ENCODE measurements around the gene CDR2. TPM values are rescaled to one million over a fixed set of nuclear protein-coding genes. Genes with fewer than 3 reads are reported as not detected.

The CDR2 gene
- total RNA-seq, 1 donor from 2014 or later = 6.7 TPM

DNA sequence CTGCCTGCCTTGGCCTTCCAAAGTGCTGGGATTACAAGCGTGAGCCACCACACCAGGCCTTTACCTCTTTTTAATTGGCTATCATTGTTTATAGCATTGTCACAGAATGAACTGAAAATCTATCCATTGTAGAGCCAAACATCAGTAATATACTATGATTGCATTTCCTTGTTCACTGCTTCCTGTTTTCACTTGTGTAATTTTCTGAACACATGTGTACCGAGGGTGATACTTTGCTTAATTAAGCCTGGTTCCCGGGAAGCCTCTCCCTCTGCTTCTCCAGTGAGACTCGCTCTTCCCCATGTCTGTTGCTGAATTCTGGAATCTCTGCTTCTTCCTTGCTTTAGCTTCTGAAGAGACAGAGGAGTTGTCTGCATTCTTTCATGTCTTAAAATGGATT lies 44.1 kb downstream of the CDR2 start:
- ChIA-PET POLR2A (no interaction called here), CTCF (interaction anchor here (1.5 kb wide), 1 partner anchor 11 kb away, joined by 4 read pairs; no protein-coding TSS in a partner anchor)
- H3K27ac Mint-ChIP-seq = no peak overlapping the region
- no peak overlapping the region for H3K4me3 Mint-ChIP-seq
- TF ChIP-seq, protein P1, sequence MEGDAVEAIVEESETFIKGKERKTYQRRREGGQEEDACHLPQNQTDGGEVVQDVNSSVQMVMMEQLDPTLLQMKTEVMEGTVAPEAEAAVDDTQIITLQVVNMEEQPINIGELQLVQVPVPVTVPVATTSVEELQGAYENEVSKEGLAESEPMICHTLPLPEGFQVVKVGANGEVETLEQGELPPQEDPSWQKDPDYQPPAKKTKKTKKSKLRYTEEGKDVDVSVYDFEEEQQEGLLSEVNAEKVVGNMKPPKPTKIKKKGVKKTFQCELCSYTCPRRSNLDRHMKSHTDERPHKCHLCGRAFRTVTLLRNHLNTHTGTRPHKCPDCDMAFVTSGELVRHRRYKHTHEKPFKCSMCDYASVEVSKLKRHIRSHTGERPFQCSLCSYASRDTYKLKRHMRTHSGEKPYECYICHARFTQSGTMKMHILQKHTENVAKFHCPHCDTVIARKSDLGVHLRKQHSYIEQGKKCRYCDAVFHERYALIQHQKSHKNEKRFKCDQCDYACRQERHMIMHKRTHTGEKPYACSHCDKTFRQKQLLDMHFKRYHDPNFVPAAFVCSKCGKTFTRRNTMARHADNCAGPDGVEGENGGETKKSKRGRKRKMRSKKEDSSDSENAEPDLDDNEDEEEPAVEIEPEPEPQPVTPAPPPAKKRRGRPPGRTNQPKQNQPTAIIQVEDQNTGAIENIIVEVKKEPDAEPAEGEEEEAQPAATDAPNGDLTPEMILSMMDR (IDR thresholded peaks at IDR 0.05) = no peak
- peaks cover 2% of the 10 kb centered on the region for H3K9me3 Mint-ChIP-seq
- intact Hi-C loops (cut with micrococcal nuclease) = no loop called here
- no peak for ATAC-seq (ENCODE audit: low read depth)
- peaks cover 93% of the 10 kb centered on the region for H3K36me3 Mint-ChIP-seq (ENCODE audit: low read depth)
- H3K4me1 Mint-ChIP-seq = no peaks in the 10 kb centered on the region
- no peak for DNase-seq
- no peaks in the 10 kb centered on the region for H3K27me3 Mint-ChIP-seq

DNA sequence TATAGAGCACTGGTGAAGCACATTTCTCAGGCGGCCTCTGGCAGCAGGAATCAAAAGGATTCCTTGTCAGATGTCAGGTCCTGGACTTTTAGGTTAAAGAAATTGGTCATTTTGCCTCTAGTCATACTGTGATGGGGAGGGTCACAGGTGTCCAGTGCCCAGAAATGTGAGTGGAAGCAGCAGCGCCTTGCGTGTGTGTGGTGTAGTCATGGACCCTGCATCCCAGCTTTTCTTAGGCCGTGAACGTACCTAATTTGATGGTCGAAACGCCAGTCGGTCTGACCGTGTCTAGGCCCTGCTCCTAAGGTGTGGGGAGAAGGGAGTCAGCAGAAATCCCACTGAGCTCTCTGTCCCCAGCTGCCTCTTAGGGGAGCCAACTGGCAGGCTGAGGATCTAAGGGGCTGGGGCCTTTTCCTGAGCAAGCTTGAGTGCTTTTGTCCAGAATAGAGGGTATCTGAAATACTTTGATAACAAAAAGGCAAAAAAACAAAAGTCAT lies 45.2 kb downstream of the CDR2 start:
- ChIA-PET CTCF (interaction anchor here (1.1 to 1.5 kb wide), 2 partner anchors 8 to 10 kb away, joined by 4 read pairs; no protein-coding TSS in a partner anchor), POLR2A (interaction anchor here (0.7 kb wide), 1 partner anchor 8 kb away, joined by 3 read pairs; no protein-coding TSS in a partner anchor)
- H3K4me1 Mint-ChIP-seq = no peaks in the 10 kb centered on the region
- H3K27me3 Mint-ChIP-seq = no peaks in the 10 kb centered on the region
- no peak overlapping the region for H3K27ac Mint-ChIP-seq
- DNase-seq (no peak), ATAC-seq (ENCODE audit: low read depth) (no peak)
- intact Hi-C loops (cut with micrococcal nuclease) = no loop called here
- TF ChIP-seq, protein P1 (IDR thresholded peaks at IDR 0.05) = no peak
- H3K9me3 Mint-ChIP-seq = no peaks in the 10 kb centered on the region
- no peak overlapping the region for H3K4me3 Mint-ChIP-seq
- peaks cover 92% of the 10 kb centered on the region for H3K36me3 Mint-ChIP-seq (ENCODE audit: low read depth)

DNA sequence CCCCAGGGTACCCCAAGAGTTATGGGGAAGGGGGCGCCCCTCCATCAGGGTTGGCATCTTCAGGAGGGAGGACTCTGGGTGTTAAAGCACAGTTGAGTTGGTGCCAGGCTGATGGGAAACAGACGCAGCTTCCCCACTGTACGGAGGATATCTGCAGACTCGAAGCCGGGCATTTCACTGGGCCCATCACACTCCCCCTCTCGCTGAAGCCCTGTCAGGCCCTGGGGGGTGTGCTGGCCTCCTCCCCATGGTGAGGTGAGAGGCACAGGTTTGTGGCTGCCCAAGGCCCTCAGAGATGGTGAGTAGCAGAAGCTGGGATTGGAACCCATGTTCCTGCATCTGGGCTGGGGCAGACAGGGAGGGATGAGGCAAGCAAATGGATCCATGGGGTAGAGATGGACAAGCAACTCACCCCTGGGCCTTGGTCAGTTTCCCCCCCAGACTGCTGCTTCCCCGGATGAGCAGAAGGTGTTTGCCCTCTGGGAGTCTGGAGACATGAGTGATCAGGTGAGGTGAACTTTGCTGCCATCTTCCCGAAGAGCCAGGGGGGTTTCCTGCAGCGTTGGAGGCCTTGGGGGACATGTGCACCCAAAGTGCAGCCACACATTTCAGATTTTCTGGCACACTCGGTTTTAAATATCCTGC lies 46.2 kb downstream of the CDR2 start:
- Mint-ChIP-seq H3K27me3 (no peaks in the 10 kb centered on the region), H3K4me3 (no peak overlapping the region), H3K9me3 (no peaks in the 10 kb centered on the region), H3K27ac (no peak overlapping the region), H3K36me3 (ENCODE audit: low read depth) (peaks cover 92% of the 10 kb centered on the region), H3K4me1 (no peaks in the 10 kb centered on the region)
- DNase-seq (no peak), ATAC-seq (ENCODE audit: low read depth) (no peak)
- intact Hi-C loops (cut with micrococcal nuclease) = no loop called here
- ChIA-PET POLR2A (no interaction called here), CTCF (no interaction called here)
- TF ChIP-seq, protein P1 (IDR thresholded peaks at IDR 0.05) = no peak

DNA sequence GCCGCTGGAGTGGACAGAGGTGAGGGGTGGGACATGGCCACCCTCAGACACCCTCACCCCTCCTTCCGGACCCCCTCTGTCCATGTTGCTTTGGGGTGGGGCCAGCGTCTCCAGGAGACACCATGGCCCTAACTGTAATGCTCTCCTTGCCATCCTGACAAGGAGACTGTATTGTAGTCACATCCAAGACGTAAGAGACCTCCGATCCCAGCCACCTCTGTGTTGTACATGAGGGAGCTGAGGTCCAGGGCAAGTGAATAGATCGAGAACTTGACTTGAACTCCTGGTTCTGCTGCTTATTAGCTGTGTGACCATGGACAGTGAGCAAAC lies 47.0 kb downstream of the CDR2 start:
- no peaks in the 10 kb centered on the region for H3K27me3 Mint-ChIP-seq
- no peak overlapping the region for H3K27ac Mint-ChIP-seq
- ATAC-seq (ENCODE audit: low read depth) = no peak
- TF ChIP-seq, protein P1 (IDR thresholded peaks at IDR 0.05) = no peak
- CTCF ChIA-PET = no interaction called here
- intact Hi-C loops (cut with micrococcal nuclease) = no loop called here
- no peak for DNase-seq
- no peak overlapping the region for H3K4me3 Mint-ChIP-seq
- peaks cover 97% of the 10 kb centered on the region for H3K36me3 Mint-ChIP-seq (ENCODE audit: low read depth)
- H3K9me3 Mint-ChIP-seq = no peaks in the 10 kb centered on the region
- no peaks in the 10 kb centered on the region for H3K4me1 Mint-ChIP-seq
- POLR2A ChIA-PET = no interaction called here

DNA sequence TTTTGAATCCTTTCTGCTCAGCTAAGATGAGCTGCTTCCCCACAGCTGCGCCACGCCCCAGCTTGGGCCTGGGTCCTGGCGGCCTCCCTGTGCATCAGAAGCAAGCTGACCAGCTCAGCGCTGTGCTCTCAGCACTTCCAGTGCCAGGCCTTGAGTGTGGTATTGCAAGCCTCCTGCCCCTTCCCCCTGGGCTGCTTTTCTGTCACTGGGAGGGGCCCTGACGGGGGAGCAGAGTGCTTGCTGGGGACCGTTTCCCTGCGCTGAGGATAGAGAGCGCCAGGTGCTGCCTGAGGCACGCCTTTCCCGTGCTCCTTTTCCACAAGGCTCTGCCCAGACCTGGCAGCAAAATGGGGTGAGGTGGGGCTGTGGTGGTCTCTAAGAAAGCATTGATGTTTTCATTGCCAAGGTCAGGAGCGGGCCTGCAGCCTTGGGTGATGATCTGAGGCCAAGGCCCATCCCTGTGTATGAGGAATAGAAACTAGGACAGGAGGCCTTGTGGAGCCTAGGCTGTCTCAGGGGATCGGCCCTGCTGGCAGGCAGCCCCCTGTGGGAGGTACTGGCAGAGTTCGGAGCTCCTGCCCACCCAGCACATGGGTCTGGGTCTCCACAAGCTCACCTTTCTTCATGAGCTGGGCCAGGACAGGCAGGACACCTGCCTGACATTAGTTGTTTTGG lies 47.5 kb downstream of the CDR2 start:
- ChIA-PET CTCF (no interaction called here), POLR2A (no interaction called here)
- Mint-ChIP-seq H3K36me3 (ENCODE audit: low read depth) (peaks cover 96% of the 10 kb centered on the region), H3K27ac (no peak overlapping the region), H3K27me3 (no peaks in the 10 kb centered on the region), H3K4me3 (no peak overlapping the region), H3K9me3 (no peaks in the 10 kb centered on the region), H3K4me1 (no peaks in the 10 kb centered on the region)
- intact Hi-C loops (cut with micrococcal nuclease) = no loop called here
- ATAC-seq (ENCODE audit: low read depth) (no peak), DNase-seq (no peak)
- TF ChIP-seq, protein P1 (IDR thresholded peaks at IDR 0.05) = no peak

Data from activated B cell treated with CpG ODN at 0.5 μM for 24 hours (primary cell).